Keratinocyte (primary cell): ENCODE data around the gene ARPP19. TPM values are rescaled to one million over a fixed set of nuclear protein-coding genes. Genes with fewer than 3 reads are reported as not detected.

ENCODE experiments used
- DNase-seq: peaks from one replicate; pipeline ENCODE4 v3.0.0-alpha.2; 2011; ENCODE audit warnings: low read depth, missing footprints, low spot score
- FAIRE-seq: peaks from 2 replicates; lab custom pipeline; 2011; peaks lifted over from hg19 to GRCh38; lab: Jason Lieb, UNC
- H2AFZ ChIP-seq: 2 replicates; pipeline ENCODE4 v1.6.0; 2012; ENCODE audit warnings: low read length, control low read depth, inconsistent platforms; ENCODE audit not compliant: control insufficient read depth
- H3K27ac ChIP-seq: 2 replicates; pipeline ENCODE4 v1.5.1; 2011; ENCODE audit warnings: low read length; ENCODE audit not compliant: control insufficient read depth, insufficient read depth
- H3K27me3 ChIP-seq: 3 replicates; pipeline ENCODE4 v1.6.0; 2011; ENCODE audit warnings: low read length; ENCODE audit not compliant: control insufficient read depth, insufficient read depth; ENCODE audit errors: extremely low read depth
- H3K36me3 ChIP-seq, 2 experiments: 2 replicates in 1 of 2; 3 replicates in 1 of 2; pipeline ENCODE4 v1.5.1; 2011; ENCODE audit warnings: low read length in 2 of 2, mild to moderate bottlenecking in 1 of 2; ENCODE audit not compliant: control insufficient read depth in 2 of 2, insufficient read depth in 2 of 2; ENCODE audit errors: extremely low read depth in 1 of 2
- H3K4me1 ChIP-seq: 3 replicates; pipeline ENCODE4 v1.5.1; 2011; ENCODE audit warnings: low read length; ENCODE audit not compliant: control insufficient read depth, insufficient read depth; ENCODE audit errors: extremely low read depth
- H3K4me2 ChIP-seq: 3 replicates; pipeline ENCODE4 v1.6.0; 2011; ENCODE audit warnings: low read depth, low read length; ENCODE audit not compliant: control insufficient read depth, insufficient read depth; ENCODE audit errors: extremely low read depth
- H3K4me3 ChIP-seq, 3 experiments: fragments of 200-600 bp in 1 of 3; sonication (generic) in 1 of 3; 2 replicates in 2 of 3; 3 replicates in 1 of 3; pipeline ENCODE4 v1.5.1; 2011 to 2016; ENCODE audit warnings: low read length in 3 of 3, mild to moderate bottlenecking in 3 of 3, control low read depth in 2 of 3, inconsistent platforms in 1 of 3, low read depth in 1 of 3, mixed read lengths in 1 of 3, mixed run types in 1 of 3, moderate library complexity in 1 of 3; ENCODE audit not compliant: control insufficient read depth in 2 of 3, insufficient read depth in 2 of 3; ENCODE audit errors: extremely low read depth in 1 of 3
- H3K79me2 ChIP-seq: 2 replicates; pipeline ENCODE4 v1.6.0; 2012; ENCODE audit warnings: low read length; ENCODE audit not compliant: control insufficient read depth, insufficient read depth
- H3K9ac ChIP-seq: 3 replicates; pipeline ENCODE4 v1.6.0; 2011; ENCODE audit warnings: low read length; ENCODE audit not compliant: control insufficient read depth, insufficient read depth; ENCODE audit errors: extremely low read depth
- H3K9me1 ChIP-seq: 3 replicates; pipeline ENCODE4 v1.6.0; 2011; ENCODE audit warnings: low read length; ENCODE audit not compliant: control insufficient read depth, insufficient read depth; ENCODE audit errors: extremely low read depth
- H3K9me3 ChIP-seq: 2 replicates; pipeline ENCODE4 v1.5.1; 2012; ENCODE audit warnings: low read depth, low read length; ENCODE audit not compliant: control insufficient read depth
- H4K20me1 ChIP-seq: 3 replicates; pipeline ENCODE4 v1.6.0; 2011; ENCODE audit warnings: low read length; ENCODE audit not compliant: control insufficient read depth, insufficient read depth; ENCODE audit errors: extremely low read depth
- EZH2 ChIP-seq: IDR thresholded peaks from one replicate; pipeline ENCODE4 v1.6.1; 2012; ENCODE audit warnings: inconsistent platforms, mild to moderate bottlenecking, low read length, moderate library complexity
- dilution Hi-C: fragments of 300-500 bp; cut with MboI; formaldehyde crosslinking; loops from one replicate; pipeline ENCODE4 v1.7.0; 2020; ENCODE audit warnings: low sequenced_read_pairs; ENCODE audit not compliant: extremely low pct_ligation_motif_present
- polyA minus RNA-seq, 3 experiments: library from RNA; depleted of rRNA, polyadenylated mRNA; stranded (reverse); fragments of >200 nt; gene quantifications; 1 replicate in 1 of 3; 2 replicates in 1 of 3; 3 replicates in 1 of 3; pipeline ENCODE4 v1.2.3, GENCODE V29; 2011
- polyA plus RNA-seq, 5 experiments: library from polyadenylated mRNA; depleted of rRNA in 3 of 5; stranded (reverse) in 3 of 5; stranded (forward) in 1 of 5; unstranded in 1 of 5; fragments of >200 nt; gene quantifications; 1 replicate in 1 of 5; 2 replicates in 3 of 5; 3 replicates in 1 of 5; pipeline versions ENCODE4 v1.2.1 to v1.2.3, GENCODE V29; 2011 to 2012; ENCODE audit warnings: missing spikeins in 2 of 5, low read depth in 1 of 5, low replicate concordance in 1 of 5
- TF ChIP-seq, protein P1 (sequence below), 3 experiments: IDR thresholded peaks in 1 of 3; conservative IDR thresholded peaks in 1 of 3; optimal IDR thresholded peaks in 1 of 3; 2 replicates in 2 of 3; 3 replicates in 1 of 3; pipeline versions ENCODE3 to v1.5.1; 2011; ENCODE audit warnings: low read length in 3 of 3, mild to moderate bottlenecking in 3 of 3, moderate library complexity in 2 of 3, control low read depth in 1 of 3, inconsistent platforms in 1 of 3; ENCODE audit not compliant: insufficient read depth in 2 of 3; ENCODE audit errors: extremely low read depth in 1 of 3

Gene ARPP19, protein sequence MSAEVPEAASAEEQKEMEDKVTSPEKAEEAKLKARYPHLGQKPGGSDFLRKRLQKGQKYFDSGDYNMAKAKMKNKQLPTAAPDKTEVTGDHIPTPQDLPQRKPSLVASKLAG
- polyA plus RNA-seq: 85.5 to 128 TPM (median 88.0 TPM) in 3 replicates
- 75.8 TPM for polyA plus RNA-seq (2011; ENCODE audit: low read depth)
- polyA plus RNA-seq (2011; cell fraction: cytosol; rRNA removed): 60.6 and 107 TPM in 2 replicates
- polyA plus RNA-seq (2011; cell fraction: nucleus; rRNA removed): 38.6 and 53.1 TPM in 2 replicates
- polyA plus RNA-seq (2012; ENCODE audit: low replicate concordance): 59.8 and 73.1 TPM in 2 replicates
- 28.1 to 137 TPM (median 70.1 TPM) in 3 replicates for polyA minus RNA-seq
- 79.6 TPM for polyA minus RNA-seq (2011; cell fraction: cytosol; rRNA and poly(A)+ RNA removed)
- polyA minus RNA-seq (2011; cell fraction: nucleus; rRNA and poly(A)+ RNA removed): 29.1 and 55.6 TPM in 2 replicates

- Histone ChIP-seq H3K4me1 (peaks cover 8% of the 10 kb centered on the region), H3K9me1 (no peaks in the 10 kb centered on the region), H3K9me3 (no peaks in the 10 kb centered on the region), H3K4me2 (peak within 1 kb of the TSS; percentile 97), H3K79me2 (peaks cover 48% of the 10 kb centered on the region), H3K9ac (peak within 1 kb of the TSS; percentile 98), H2AFZ (peak within 1 kb of the TSS; percentile 81), H3K27ac (peak within 1 kb of the TSS; percentile 97), H3K4me3 (peak within 1 kb of the TSS; percentile 78 to 94 (median 89)), H3K27me3 (no peaks in the 10 kb centered on the region), H4K20me1 (peaks cover 12% of the 10 kb centered on the region), H3K36me3 (peaks cover 0 to 4% of the 10 kb centered on the region in 2 experiments)
- dilution Hi-C loops: no loop called here
- TF ChIP-seq, protein P1, sequence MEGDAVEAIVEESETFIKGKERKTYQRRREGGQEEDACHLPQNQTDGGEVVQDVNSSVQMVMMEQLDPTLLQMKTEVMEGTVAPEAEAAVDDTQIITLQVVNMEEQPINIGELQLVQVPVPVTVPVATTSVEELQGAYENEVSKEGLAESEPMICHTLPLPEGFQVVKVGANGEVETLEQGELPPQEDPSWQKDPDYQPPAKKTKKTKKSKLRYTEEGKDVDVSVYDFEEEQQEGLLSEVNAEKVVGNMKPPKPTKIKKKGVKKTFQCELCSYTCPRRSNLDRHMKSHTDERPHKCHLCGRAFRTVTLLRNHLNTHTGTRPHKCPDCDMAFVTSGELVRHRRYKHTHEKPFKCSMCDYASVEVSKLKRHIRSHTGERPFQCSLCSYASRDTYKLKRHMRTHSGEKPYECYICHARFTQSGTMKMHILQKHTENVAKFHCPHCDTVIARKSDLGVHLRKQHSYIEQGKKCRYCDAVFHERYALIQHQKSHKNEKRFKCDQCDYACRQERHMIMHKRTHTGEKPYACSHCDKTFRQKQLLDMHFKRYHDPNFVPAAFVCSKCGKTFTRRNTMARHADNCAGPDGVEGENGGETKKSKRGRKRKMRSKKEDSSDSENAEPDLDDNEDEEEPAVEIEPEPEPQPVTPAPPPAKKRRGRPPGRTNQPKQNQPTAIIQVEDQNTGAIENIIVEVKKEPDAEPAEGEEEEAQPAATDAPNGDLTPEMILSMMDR (optimal IDR thresholded peaks at IDR 0.05 in 1 of 3, IDR thresholded peaks at IDR 0.05 in 1 of 3, conservative IDR thresholded peaks at IDR 0.05 in 1 of 3; ENCODE audit: extremely low read depth in 1 of 3, insufficient read depth in 2 of 3, low read length in 3 of 3): peak in 1 of 3 experiments; percentile 24
- TF ChIP-seq EZH2: no peak
- DNase-seq (peak; percentile 65), FAIRE-seq (peak; percentile 23)
These were observed at the start of gene ARPP19 for GRCh38 chr15:52568601-52569585. Gene ARPP19, minus strand, starts transcription at chr15:52569030. Its CDS starts 138 bp downstream, at chr15:52568892.

DNA sequence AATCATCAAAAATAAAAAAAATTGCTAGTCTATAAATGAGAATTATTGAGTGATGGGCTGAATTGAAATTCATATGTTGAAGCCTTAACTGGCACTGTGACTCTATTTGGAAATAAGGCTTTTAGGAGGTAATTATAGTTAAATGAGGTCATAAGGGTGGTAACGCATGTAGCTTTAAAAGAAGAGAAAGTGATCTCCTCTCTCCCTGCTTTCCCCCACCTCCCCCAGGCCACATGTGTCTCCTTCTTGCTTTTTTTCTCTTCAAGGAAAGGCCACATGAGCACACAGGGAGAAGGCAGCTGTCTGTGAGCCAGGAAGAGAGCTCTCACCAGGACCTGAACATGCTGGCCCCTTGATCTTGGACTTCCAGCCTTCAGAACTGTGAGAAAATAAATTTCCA lies 48.2 kb upstream of the ARPP19 start:
- no peaks in the 10 kb centered on the region for H3K79me2 ChIP-seq
- H3K36me3 ChIP-seq: peaks cover 0 to 9% of the 10 kb centered on the region in 2 experiments
- DNase-seq (no peak), FAIRE-seq (no peak)
- no peaks in the 10 kb centered on the region for H3K9me3 ChIP-seq
- H3K4me1 ChIP-seq: no peaks in the 10 kb centered on the region
- no peak overlapping the region for H3K4me2 ChIP-seq
- H3K27ac ChIP-seq: no peak overlapping the region
- H3K4me3 ChIP-seq: no peak overlapping the region
- TF ChIP-seq EZH2: no peak
- TF ChIP-seq, protein P1 (optimal IDR thresholded peaks at IDR 0.05 in 1 of 3, IDR thresholded peaks at IDR 0.05 in 1 of 3, conservative IDR thresholded peaks at IDR 0.05 in 1 of 3; ENCODE audit: extremely low read depth in 1 of 3, insufficient read depth in 2 of 3, low read length in 3 of 3): no peak
- H3K9me1 ChIP-seq: no peaks in the 10 kb centered on the region
- H4K20me1 ChIP-seq: no peaks in the 10 kb centered on the region
- no peak overlapping the region for H2AFZ ChIP-seq
- H3K9ac ChIP-seq: no peak overlapping the region
- H3K27me3 ChIP-seq: no peaks in the 10 kb centered on the region
- dilution Hi-C loops: no loop called here
